ENCODE data around the gene CCNC.

CCNC gene

DNA sequence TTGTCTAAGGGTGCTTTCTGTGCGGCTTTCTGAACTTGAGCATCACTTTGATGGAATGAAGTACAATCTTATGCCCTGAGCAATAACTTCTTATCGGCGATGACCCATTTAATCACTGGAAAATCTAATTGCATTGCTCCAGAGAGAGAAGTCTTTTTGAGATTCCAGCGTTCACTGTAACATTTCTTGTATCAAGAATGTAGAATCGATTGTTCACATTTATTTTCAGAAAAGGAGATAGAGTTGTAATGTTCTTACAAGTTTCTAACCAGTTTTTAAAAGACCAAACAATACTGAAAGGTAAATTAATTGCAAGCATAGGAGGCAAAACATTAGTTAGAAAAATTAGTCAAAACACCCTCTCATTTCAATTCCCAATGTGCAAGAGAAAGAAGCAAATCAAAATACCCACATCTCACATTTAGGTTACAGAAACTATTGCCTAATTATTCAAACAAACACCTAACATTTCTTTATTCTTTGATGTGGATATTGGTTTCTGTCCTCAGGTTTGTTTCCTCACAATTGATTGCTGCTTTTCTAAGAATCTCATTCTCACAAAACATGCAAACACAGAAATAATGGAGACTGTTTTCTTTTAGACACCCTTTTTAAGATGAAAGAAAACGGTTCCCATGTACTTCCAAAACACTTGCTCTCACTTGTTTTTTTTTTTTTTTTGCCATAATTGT, 23.4 kb upstream of the CCNC start:
- H3K27ac ChIP-seq = no peak overlapping the region
- no peak for TF ChIP-seq ZFX (IDR thresholded peaks at IDR 0.05)
- TF ChIP-seq, protein P1, sequence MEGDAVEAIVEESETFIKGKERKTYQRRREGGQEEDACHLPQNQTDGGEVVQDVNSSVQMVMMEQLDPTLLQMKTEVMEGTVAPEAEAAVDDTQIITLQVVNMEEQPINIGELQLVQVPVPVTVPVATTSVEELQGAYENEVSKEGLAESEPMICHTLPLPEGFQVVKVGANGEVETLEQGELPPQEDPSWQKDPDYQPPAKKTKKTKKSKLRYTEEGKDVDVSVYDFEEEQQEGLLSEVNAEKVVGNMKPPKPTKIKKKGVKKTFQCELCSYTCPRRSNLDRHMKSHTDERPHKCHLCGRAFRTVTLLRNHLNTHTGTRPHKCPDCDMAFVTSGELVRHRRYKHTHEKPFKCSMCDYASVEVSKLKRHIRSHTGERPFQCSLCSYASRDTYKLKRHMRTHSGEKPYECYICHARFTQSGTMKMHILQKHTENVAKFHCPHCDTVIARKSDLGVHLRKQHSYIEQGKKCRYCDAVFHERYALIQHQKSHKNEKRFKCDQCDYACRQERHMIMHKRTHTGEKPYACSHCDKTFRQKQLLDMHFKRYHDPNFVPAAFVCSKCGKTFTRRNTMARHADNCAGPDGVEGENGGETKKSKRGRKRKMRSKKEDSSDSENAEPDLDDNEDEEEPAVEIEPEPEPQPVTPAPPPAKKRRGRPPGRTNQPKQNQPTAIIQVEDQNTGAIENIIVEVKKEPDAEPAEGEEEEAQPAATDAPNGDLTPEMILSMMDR (conservative IDR thresholded peaks at IDR 0.05) = no peak

DNA sequence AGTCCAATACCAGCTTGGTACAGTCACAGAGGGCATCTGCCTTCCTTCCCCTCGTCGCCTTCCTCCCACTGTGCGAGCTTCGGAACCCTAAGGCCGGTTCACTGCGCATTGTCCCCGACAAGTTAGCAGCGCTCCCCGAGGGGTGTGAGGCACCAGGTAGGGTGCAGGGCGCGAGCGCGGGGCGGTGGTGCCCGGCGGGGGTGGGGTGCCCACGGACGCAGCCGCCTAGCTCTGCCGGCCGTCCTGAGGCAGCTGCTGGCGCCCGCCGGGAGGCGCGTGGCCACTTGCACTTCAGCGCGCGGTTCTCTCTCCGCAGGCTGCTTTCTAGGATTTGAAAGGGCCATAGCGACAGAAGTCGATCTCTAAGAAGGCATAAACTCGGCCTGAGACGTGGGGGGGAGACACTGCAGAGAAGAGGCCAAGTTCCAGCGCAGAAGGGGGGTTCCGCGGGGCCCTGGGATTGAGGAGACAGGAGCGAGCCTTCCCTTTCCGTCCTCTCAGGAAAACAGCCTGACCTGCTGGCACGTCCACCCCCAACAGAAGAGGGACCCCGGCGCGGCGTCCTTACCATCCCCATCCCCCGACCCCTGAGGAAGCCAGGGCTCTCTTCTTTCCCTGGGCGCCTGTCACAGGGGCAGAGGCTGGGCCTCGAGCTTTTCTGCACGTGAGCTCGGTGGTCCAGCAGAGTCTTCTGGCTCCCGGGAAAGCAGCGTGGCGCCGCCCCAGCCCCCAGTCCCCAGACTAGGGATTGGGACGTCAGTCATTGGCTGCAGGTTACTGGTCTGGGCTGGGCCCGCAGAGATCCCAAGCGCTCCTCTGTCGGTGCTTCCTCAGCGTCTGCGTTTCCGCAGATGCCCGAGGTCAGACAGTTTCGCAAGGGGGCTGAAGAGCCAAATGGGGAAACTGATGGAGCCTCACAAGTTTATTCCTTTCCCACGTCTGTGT, 22.5 kb upstream of the CCNC start:
- no peak overlapping the region for H3K27ac ChIP-seq
- no peak for TF ChIP-seq ZFX (IDR thresholded peaks at IDR 0.05)

- no peak overlapping the region for H3K27ac ChIP-seq
- no peak for TF ChIP-seq ZFX (IDR thresholded peaks at IDR 0.05)
- TF ChIP-seq, protein P1 (conservative IDR thresholded peaks at IDR 0.05) = no peak
Observed at GRCh38 chr6:99589907-99590493, 21.5 kb upstream of the CCNC start.

- H3K27ac ChIP-seq = no peak overlapping the region
- TF ChIP-seq, protein P1 (conservative IDR thresholded peaks at IDR 0.05) = no peak
- no peak for TF ChIP-seq ZFX (IDR thresholded peaks at IDR 0.05)
Observed at GRCh38 chr6:99589290-99589672, 20.8 kb upstream of the CCNC start.

DNA sequence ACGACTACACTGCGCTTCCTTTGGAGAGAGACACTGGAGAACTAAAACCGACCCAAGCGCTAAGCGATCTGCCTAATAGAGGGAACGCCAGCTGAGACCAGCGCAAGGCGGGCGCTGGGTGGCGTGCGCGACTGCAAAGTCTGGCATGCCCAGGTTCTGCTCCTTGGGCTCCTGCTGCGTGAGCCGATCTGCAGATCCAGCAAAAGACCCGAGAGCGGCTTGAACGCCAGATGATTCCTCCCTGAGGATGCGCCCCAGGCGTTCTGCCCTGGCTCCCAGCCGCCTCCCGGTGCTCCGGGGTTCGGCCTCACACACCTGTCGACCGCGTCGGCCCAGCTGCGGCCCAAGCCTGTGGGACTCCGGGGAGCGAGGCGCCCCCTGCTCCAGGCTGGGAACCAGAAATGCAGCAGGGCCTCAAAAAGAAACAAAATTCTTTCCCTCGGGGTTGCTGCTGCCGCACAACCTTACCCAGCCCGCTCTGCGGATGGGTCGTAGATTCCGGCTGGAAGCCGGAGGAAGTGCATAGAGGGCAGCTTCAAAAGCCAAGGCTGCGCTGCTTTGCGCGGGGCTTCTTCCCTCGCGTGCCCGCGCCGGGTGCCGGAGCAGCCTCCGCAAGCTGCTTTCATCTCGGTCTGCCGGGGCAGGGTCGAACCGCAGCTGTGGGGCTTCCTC, 20.3 kb upstream of the CCNC start:
- H3K27ac ChIP-seq = no peak overlapping the region
- TF ChIP-seq ZFX (IDR thresholded peaks at IDR 0.05) = no peak
- TF ChIP-seq, protein P1 (conservative IDR thresholded peaks at IDR 0.05) = peak; percentile 82

DNA sequence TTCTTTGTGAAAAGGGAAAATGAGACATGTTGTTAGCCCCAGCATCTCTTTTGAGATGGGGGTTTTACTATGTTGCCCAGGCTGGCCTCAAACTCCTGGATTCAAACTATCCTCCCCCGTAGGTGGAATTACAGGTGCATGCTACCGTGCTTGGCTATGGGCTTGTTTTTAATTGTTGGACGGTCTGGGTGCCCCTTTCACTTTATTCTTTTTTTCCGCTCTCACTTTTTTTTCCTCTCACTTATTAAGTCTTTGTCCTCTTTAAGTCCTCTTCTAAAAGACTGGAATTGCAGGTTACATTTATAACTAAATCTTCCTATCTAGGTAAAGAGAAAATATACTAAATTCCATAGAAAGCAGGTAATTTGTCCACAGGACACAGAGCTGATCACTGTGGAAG, 19.3 kb upstream of the CCNC start:
- no peak overlapping the region for H3K27ac ChIP-seq
- no peak for TF ChIP-seq ZFX (IDR thresholded peaks at IDR 0.05)
- TF ChIP-seq, protein P1 (conservative IDR thresholded peaks at IDR 0.05) = no peak

DNA sequence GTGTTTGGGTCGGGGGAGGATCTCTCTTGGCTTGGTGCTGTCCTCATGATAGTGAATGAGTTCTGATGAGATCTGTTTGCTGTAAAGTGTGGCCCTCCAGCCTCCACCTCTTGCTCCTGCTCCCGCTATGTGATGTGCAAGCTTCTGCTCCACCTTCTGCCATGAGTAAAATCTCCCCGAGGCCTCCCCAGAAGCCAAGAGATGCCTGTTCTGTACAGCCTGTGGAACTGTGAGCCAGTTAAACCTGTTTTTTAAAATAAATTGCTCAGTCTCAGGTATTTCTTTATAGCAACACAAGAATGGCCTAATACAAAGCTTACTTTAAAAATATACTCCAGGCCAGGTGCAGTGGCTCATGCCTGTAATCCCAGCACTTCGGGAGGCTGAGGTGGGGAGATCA, 11.3 kb upstream of the CCNC start:
- TF ChIP-seq ZFX (IDR thresholded peaks at IDR 0.05) = no peak
- TF ChIP-seq, protein P1 (conservative IDR thresholded peaks at IDR 0.05) = no peak
- no peak overlapping the region for H3K27ac ChIP-seq

Data from C4-2B (cell line).